Activated T-helper 1 cell treated with anti-CD3 and anti-CD28 coated beads, Interleukin-12 subunit alpha, Interleukin-12 subunit beta, Interleukin-2, Interleukin-4 antibody, amounts not matched to agents 30 ng/mL and 10 ng/mL and 1 ng/mL, durations not matched to agents 14 hours and 24 hours and 36 hours (primary cell): Measurements from ENCODE around the gene CES4A. TPM values are rescaled to one million over a fixed set of nuclear protein-coding genes. Genes with fewer than 3 reads are reported as not detected.
"Not testable (repeated sequence)": the region's sequence is repeated elsewhere in the genome, so short reads cannot be mapped to it uniquely, and the experiment has no call there.

ENCODE experiments used
- DNase-seq: peaks from one replicate; pipeline ENCODE4 v3.0.0; 2021; ENCODE audit warnings: low spot score
- H3K27ac Mint-ChIP-seq: one replicate; pipeline ENCODE4 v1.8.0; 2021; ENCODE audit warnings: mild to moderate bottlenecking, mixed read lengths
- H3K27me3 Mint-ChIP-seq: one replicate; pipeline ENCODE4 v1.8.0; 2022; ENCODE audit warnings: mild to moderate bottlenecking, moderate library complexity, mixed read lengths; ENCODE audit not compliant: insufficient read depth
- H3K36me3 Mint-ChIP-seq: one replicate; pipeline ENCODE4 v1.8.0; 2021; ENCODE audit warnings: low read depth, mixed read lengths
- H3K4me1 Mint-ChIP-seq: one replicate; pipeline ENCODE4 v1.8.0; 2021; ENCODE audit warnings: low read depth, mixed read lengths
- H3K4me3 Mint-ChIP-seq: one replicate; pipeline ENCODE4 v1.8.0; 2021; ENCODE audit warnings: mild to moderate bottlenecking, moderate library complexity, mixed read lengths
- H3K9me3 Mint-ChIP-seq: one replicate; pipeline ENCODE4 v1.8.0; 2021; ENCODE audit warnings: mixed read lengths
- intact Hi-C: fragments of 100-400 bp; cut with micrococcal nuclease; formaldehyde crosslinking; loops from one replicate; pipeline ENCODE4 v1.15.1; 2024
- total RNA-seq: library from RNA; stranded (reverse); gene quantifications from 2 replicates; pipeline ENCODE4 v1.2.3, GENCODE V29; 2022

CES4A gene
- total RNA-seq, 1 donor from 2014 or later: 33.2 TPM

DNA sequence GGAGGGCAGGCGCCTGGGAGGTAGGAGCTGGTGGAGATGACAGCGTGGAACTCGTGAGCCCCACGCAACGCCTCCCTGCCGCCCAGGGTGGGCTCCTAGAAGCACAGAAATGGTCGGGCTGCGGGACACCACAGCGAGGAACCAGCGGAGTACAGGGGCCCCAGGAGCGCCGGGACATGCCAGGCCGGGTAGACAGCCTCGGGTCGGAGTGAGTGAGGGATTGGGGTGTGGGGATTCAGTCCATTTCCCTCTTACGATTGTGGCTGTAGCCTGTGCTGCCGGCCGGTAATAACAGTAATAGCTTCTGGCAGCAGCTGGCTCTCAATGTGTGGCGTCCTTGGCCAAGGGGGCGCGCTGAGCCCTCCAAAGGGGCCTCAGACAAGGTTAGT, 39.6 kb upstream of the CES4A start:
- peaks cover 25% of the 10 kb centered on the region for H3K4me1 Mint-ChIP-seq
- no peak overlapping the region for H3K27ac Mint-ChIP-seq
- H3K36me3 Mint-ChIP-seq: peaks cover 3% of the 10 kb centered on the region
- DNase-seq: no peak
- peak overlapping the region; percentile 87 for H3K4me3 Mint-ChIP-seq
- H3K9me3 Mint-ChIP-seq: peaks cover 8% of the 10 kb centered on the region
- intact Hi-C loops: no loop called here
- H3K27me3 Mint-ChIP-seq: peaks cover 24% of the 10 kb centered on the region

DNA sequence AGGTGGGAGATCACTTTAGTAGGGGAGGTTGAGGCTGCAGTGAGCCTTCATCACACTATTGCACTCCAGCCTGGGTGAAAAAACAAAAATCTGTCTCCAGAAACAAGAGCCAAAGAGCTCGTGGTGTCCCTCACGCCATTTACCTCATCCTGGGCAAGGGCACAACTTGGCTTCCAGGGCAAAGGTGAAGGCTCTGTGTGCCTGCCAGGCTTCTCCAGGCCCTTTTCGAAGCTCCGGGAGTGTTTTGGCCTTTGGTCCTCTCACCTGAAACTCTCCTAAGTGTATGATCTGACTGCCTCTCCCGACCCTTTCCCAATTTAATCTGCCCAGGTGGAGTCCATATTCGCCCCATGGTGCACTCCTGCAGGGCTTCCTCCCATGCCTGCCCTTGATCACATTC, 38.9 kb upstream of the CES4A start:
- peak overlapping the region; percentile 40 for H3K4me3 Mint-ChIP-seq
- peaks cover 27% of the 10 kb centered on the region for H3K27me3 Mint-ChIP-seq
- DNase-seq: no peak
- no peak overlapping the region for H3K27ac Mint-ChIP-seq
- H3K9me3 Mint-ChIP-seq: peaks cover 8% of the 10 kb centered on the region
- H3K4me1 Mint-ChIP-seq: peaks cover 29% of the 10 kb centered on the region
- no peaks in the 10 kb centered on the region for H3K36me3 Mint-ChIP-seq
- intact Hi-C loops: no loop called here

GRCh38 chr16:66950437-66950836, 38.0 kb upstream of the CES4A start:
- H3K4me3 Mint-ChIP-seq: no peak overlapping the region
- peaks cover 8% of the 10 kb centered on the region for H3K9me3 Mint-ChIP-seq
- peaks cover 27% of the 10 kb centered on the region for H3K27me3 Mint-ChIP-seq
- no peaks in the 10 kb centered on the region for H3K36me3 Mint-ChIP-seq
- peaks cover 29% of the 10 kb centered on the region for H3K4me1 Mint-ChIP-seq
- DNase-seq: no peak
- H3K27ac Mint-ChIP-seq: peak overlapping the region; percentile 22
- intact Hi-C loops: loop anchor here (5.0 kb wide), 2 partner anchors 152 to 467 kb away; partner anchors contain the start of gene ZDHHC1

DNA sequence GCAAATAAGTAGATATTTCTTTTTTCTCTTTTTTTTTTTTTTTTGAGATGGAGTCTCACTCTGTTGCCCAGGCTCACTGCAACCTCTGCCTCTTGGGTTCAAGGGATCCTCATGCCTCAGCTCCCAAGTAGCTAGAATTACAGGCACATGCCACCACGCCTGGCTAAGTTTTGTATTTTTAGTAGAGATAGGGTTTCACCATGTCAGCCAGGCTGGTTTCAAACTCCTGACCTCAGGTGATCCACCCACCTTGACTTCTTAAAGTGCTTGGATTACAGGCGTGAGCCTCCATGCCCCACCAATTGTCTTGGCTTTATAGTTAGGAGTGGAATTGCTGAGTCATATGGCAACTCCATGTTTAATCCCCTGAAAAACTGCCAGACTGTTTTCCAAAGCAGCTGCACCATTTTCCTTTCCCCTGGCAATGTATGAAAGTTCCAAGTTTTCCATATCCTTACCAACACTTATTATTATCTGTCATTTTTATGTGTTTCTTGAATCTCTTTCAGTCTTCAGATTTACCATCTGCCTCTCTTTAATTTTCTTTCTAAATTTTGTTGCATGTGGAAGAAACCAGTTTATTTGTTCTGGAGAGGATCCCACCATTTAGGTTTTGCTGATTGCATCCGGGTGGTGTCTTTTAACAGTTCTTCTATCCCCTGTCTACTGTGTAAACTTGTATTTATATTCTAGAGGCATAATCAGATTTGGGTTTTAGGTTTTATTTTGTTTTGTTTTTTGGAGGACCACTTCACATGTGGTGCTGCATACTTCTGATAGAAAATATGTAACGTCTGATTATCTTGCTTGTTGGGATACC, 37.2 kb upstream of the CES4A start:
- Mint-ChIP-seq H3K36me3 (no peaks in the 10 kb centered on the region), H3K9me3 (peaks cover 8% of the 10 kb centered on the region), H3K27me3 (peaks cover 27% of the 10 kb centered on the region), H3K4me3 (no peak overlapping the region), H3K27ac (no peak overlapping the region), H3K4me1 (peaks cover 29% of the 10 kb centered on the region)
- no peak for DNase-seq
- intact Hi-C loops: loop anchor here (5.0 kb wide), 2 partner anchors 151 to 466 kb away; partner anchors contain the start of gene ZDHHC1

GRCh38 chr16:66952430-66953110, 35.8 kb upstream of the CES4A start:
- Mint-ChIP-seq H3K4me1 (peaks cover 23% of the 10 kb centered on the region), H3K36me3 (no peaks in the 10 kb centered on the region), H3K27ac (no peak overlapping the region), H3K4me3 (no peak overlapping the region), H3K27me3 (peaks cover 27% of the 10 kb centered on the region), H3K9me3 (peaks cover 8% of the 10 kb centered on the region)
- intact Hi-C loops: loop anchor here (5.0 kb wide), 2 partner anchors 150 to 465 kb away; partner anchors contain the start of gene ZDHHC1
- DNase-seq: no peak

DNA sequence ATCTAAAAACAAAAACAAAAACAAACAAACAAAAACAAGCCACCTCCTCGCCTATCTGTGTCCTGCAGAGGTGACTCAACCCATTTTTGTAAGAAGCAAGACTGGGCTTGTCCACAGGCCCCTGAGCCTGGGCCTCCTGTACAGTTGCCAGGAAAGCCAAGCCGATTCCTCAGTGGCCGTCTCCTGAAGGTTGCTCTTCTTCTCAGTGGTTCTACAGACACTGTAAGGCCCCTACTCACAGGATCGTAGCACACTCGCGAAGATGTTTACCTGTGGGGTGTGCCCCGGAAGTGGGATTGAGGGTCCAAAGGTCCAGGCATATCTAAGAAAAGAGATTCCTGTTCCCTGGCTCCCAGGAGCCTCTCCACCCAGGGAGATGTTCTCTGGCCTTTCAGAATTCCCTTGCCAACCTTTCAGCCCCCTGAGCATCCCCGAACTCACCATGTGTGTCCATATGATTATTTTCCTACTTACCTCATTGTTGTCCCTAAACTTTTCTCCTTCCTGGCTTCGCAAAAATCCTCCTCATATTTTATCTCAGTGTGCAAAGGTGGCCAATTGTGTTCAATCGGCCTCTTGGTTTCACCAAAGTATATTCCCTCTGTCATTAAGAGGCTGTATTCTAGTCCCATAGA, 34.8 kb upstream of the CES4A start:
- Mint-ChIP-seq H3K4me3 (no peak overlapping the region), H3K27me3 (peaks cover 20% of the 10 kb centered on the region), H3K9me3 (peaks cover 8% of the 10 kb centered on the region), H3K27ac (peak overlapping the region; percentile 2), H3K36me3 (no peaks in the 10 kb centered on the region), H3K4me1 (peaks cover 25% of the 10 kb centered on the region)
- intact Hi-C loops: loop anchor here (1.0 to 5.0 kb wide), 7 partner anchors 24 to 464 kb away; partner anchors contain the start of genes MATCAP1 and ZDHHC1
- DNase-seq: no peak

DNA sequence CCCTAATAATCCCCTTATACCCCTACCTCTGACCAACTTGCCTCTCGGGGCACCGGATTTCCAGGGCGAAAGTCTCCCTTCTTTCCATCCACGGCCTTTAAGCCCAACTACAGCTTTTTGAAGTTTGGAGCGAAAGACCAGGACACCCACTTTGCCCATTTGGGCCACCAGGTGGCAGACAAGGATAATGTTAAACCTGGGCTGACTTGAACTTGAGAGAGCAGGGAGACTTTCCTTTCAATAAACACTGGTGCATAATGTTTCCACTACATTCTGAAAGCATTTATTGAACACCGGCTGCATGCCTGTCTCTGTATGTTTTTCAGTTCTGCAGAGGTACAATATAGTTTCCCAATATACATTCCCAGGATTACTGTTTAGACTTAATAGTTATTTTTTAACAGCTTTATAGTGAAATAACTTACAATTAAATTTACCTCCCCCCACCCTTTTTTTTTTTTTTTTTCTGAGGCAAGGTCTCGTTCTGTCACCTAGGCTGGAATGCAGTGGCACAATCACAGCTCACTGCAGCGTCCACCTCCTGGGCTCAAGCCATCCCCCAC, 34.2 kb upstream of the CES4A start:
- intact Hi-C loops: loop anchor here (1.0 to 5.0 kb wide), 7 partner anchors 23 to 463 kb away; partner anchors contain the start of genes MATCAP1 and ZDHHC1
- Mint-ChIP-seq H3K4me1 (peaks cover 30% of the 10 kb centered on the region), H3K9me3 (peaks cover 8% of the 10 kb centered on the region), H3K4me3 (no peak overlapping the region), H3K27me3 (peaks cover 16% of the 10 kb centered on the region), H3K27ac (peak overlapping the region; percentile 18), H3K36me3 (no peaks in the 10 kb centered on the region)
- peak; percentile 71 for DNase-seq

DNA sequence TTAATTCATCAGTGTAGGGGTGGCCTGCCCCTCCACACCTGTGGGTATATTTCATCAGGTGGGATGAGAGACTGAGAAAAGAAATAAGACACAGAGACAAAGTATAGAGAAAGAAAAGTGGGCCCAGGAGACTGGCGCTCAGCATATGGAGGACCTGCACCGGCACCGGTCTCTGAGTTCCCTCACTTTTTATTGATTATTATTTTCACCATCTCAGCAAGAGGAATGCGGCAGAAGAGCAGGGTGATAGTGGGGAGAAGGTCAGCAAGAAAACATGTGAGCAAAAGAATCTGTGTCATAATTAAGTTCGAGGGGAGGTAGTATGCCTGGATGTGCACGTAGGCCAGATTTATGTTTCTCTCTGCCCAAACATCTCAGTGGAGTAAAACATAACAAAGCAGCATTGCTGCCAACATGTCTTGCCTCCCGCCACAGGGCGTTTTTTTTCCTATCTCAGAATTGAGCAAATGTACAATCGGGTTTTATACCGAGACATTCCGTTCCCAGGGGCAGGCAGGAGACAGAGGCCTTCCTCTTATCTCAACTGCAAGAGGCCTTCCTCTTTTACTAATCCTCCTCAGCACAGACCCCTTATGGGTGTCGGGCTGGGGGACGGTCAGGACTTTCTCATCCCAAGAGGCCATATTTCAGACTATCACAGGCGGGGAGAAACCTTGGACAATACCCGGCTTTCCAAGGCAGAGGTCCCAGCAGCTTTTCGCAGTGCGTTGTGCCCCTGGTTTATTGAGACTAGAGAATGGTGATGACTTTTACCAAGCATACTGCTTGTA, 32.8 kb upstream of the CES4A start:
- H3K27ac Mint-ChIP-seq, H3K4me3 Mint-ChIP-seq, H3K36me3 Mint-ChIP-seq, H3K9me3 Mint-ChIP-seq, DNase-seq: not testable (repeated sequence)
- H3K4me1 Mint-ChIP-seq: peaks cover 35% of the 10 kb centered on the region
- intact Hi-C loops: loop anchor here (2.0 kb wide), 1 partner anchor 61 kb away; no protein-coding TSS in a partner anchor
- peaks cover 12% of the 10 kb centered on the region for H3K27me3 Mint-ChIP-seq

- H3K36me3 Mint-ChIP-seq, H3K4me3 Mint-ChIP-seq, H3K9me3 Mint-ChIP-seq, H3K27ac Mint-ChIP-seq, DNase-seq, intact Hi-C loops: not testable (repeated sequence)
- H3K4me1 Mint-ChIP-seq: peaks cover 37% of the 10 kb centered on the region
- H3K27me3 Mint-ChIP-seq: peaks cover 12% of the 10 kb centered on the region
These were observed 32.3 kb upstream of the CES4A start for GRCh38 chr16:66956154-66956457.

- Mint-ChIP-seq H3K27me3 (peaks cover 4% of the 10 kb centered on the region), H3K36me3 (no peaks in the 10 kb centered on the region), H3K4me1 (peaks cover 46% of the 10 kb centered on the region), H3K27ac (peak overlapping the region; percentile 8), H3K9me3 (no peaks in the 10 kb centered on the region), H3K4me3 (no peak overlapping the region)
- no peak for DNase-seq
- intact Hi-C loops: no loop called here
These were observed 29.3 kb upstream of the CES4A start for GRCh38 chr16:66958857-66959703.

- no peak for DNase-seq
- Mint-ChIP-seq H3K9me3 (no peaks in the 10 kb centered on the region), H3K27me3 (peaks cover 4% of the 10 kb centered on the region), H3K27ac (no peak overlapping the region), H3K4me3 (no peak overlapping the region), H3K4me1 (peaks cover 45% of the 10 kb centered on the region), H3K36me3 (no peaks in the 10 kb centered on the region)
- intact Hi-C loops: no loop called here
These were observed 28.7 kb upstream of the CES4A start for GRCh38 chr16:66959704-66960161.
